Central memory CD8-positive, alpha-beta T cell (primary cell): ENCODE measurements around the gene CELSR2.
A peak's percentile ranks its signal among the peaks of the same experiment; 100 is the strongest.

Source experiments
- ATAC-seq: fragments of 150-1000 bp; cut with Tn5 transposase; replicated peaks from 2 replicates; pipeline ENCODE4 v1.10.0; 2022; ENCODE audit warnings: mild to moderate bottlenecking, moderate FRiP score, moderate number of reproducible peaks; ENCODE audit not compliant: poor library complexity, severe bottlenecking; ENCODE audit errors: extremely low read depth
- DNase-seq, 2 donors: peaks; one replicate each; pipeline ENCODE4 v3.0.0; 2021; ENCODE audit warnings: low spot score in 2 of 2
- H3K27ac Mint-ChIP-seq: one replicate; pipeline ENCODE4 v1.8.0; 2022; ENCODE audit warnings: low read depth, mild to moderate bottlenecking, moderate library complexity, mixed read lengths
- H3K27me3 Mint-ChIP-seq: one replicate; pipeline ENCODE4 v1.8.0; 2022; ENCODE audit warnings: mixed read lengths
- H3K36me3 Mint-ChIP-seq: one replicate; pipeline ENCODE4 v1.8.0; 2022; ENCODE audit warnings: mild to moderate bottlenecking, moderate library complexity, mixed read lengths; ENCODE audit not compliant: insufficient read depth
- H3K4me1 Mint-ChIP-seq: one replicate; pipeline ENCODE4 v1.8.0; 2022; ENCODE audit warnings: mixed read lengths
- H3K4me3 Mint-ChIP-seq: one replicate; pipeline ENCODE4 v1.8.0; 2022; ENCODE audit warnings: mild to moderate bottlenecking, moderate library complexity, mixed read lengths
- H3K9me3 Mint-ChIP-seq: one replicate; pipeline ENCODE4 v1.8.0; 2022; ENCODE audit warnings: mixed read lengths

CELSR2 gene, protein sequence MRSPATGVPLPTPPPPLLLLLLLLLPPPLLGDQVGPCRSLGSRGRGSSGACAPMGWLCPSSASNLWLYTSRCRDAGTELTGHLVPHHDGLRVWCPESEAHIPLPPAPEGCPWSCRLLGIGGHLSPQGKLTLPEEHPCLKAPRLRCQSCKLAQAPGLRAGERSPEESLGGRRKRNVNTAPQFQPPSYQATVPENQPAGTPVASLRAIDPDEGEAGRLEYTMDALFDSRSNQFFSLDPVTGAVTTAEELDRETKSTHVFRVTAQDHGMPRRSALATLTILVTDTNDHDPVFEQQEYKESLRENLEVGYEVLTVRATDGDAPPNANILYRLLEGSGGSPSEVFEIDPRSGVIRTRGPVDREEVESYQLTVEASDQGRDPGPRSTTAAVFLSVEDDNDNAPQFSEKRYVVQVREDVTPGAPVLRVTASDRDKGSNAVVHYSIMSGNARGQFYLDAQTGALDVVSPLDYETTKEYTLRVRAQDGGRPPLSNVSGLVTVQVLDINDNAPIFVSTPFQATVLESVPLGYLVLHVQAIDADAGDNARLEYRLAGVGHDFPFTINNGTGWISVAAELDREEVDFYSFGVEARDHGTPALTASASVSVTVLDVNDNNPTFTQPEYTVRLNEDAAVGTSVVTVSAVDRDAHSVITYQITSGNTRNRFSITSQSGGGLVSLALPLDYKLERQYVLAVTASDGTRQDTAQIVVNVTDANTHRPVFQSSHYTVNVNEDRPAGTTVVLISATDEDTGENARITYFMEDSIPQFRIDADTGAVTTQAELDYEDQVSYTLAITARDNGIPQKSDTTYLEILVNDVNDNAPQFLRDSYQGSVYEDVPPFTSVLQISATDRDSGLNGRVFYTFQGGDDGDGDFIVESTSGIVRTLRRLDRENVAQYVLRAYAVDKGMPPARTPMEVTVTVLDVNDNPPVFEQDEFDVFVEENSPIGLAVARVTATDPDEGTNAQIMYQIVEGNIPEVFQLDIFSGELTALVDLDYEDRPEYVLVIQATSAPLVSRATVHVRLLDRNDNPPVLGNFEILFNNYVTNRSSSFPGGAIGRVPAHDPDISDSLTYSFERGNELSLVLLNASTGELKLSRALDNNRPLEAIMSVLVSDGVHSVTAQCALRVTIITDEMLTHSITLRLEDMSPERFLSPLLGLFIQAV (N-terminal part only)

DNA sequence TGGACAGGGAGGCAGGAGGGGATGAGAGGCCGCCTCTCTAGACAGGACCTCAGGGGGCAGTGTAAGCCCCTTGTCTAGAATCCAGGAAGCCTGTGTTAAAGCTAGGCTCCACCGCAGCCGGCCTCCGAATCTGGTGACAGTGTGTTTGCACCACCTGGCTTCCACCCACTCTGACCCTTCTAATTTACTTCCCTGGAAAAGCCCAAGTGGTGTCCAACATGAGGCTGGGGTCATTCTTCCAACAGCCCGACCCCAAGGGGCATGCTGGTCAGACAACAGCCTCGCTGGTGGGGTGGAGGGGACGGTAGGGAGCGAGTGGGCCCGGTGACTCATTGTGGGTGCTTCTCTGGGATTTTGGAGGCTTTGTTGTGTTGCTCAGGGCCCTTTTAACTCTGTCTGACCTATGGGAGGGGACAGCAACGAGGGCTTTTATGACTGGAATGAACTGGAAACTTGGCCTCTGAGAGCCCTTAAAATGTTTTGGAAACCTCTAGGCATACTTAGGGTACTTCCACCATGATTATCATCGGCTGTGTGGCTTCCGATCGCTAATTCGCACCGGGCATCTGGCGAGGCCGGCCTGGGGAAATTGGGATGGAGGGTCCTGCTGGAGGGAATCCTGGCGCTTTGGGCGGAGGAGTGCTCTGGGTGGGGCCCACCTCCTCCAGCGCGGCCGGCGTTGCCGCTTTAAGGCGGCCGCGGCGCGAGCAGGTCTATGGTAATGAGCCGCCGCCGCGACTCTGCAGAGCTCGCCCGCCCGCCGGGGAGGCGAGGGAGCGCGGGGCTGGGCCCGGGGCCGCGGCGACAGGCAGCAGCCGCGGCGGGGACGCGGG lies at the start of gene CELSR2:
CELSR2 (plus strand) TSS at position 743 of the 833 bp plus-strand sequence. CDS start 541 bp downstream, outside the sequence.
- DNase-seq (no peak), ATAC-seq (peak; percentile 93)
- peaks cover 4% of the 10 kb centered on the region for H3K36me3 Mint-ChIP-seq
- H3K27ac Mint-ChIP-seq = no peak within 1 kb of the TSS
- H3K4me3 Mint-ChIP-seq = peak within 1 kb of the TSS; percentile 72
- no peaks in the 10 kb centered on the region for H3K9me3 Mint-ChIP-seq
- no peaks in the 10 kb centered on the region for H3K27me3 Mint-ChIP-seq
- peaks cover 30% of the 10 kb centered on the region for H3K4me1 Mint-ChIP-seq

DNA sequence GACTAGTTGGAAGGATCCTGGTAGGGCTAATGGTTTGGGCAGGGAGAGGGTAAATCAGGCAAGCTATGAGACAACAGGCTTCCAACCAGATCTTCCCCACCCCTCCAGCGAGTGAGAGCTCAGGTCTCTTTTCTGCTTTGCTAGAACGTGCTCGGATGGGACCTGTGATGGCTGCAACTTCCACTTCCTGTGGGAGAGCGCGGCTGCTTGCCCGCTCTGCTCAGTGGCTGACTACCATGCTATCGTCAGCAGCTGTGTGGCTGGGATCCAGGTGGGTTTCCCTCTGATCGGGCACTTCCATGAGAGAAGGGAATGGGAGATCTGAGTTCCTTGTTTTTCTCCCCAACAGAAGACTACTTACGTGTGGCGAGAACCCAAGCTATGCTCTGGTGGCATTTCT lies 49.6 kb upstream of the CELSR2 start:
- Mint-ChIP-seq H3K36me3 (no peaks in the 10 kb centered on the region), H3K27me3 (no peaks in the 10 kb centered on the region), H3K4me1 (peaks cover 11% of the 10 kb centered on the region), H3K4me3 (no peak overlapping the region), H3K27ac (no peak overlapping the region), H3K9me3 (no peaks in the 10 kb centered on the region)
- no peak for ATAC-seq
- DNase-seq = no peak

DNA sequence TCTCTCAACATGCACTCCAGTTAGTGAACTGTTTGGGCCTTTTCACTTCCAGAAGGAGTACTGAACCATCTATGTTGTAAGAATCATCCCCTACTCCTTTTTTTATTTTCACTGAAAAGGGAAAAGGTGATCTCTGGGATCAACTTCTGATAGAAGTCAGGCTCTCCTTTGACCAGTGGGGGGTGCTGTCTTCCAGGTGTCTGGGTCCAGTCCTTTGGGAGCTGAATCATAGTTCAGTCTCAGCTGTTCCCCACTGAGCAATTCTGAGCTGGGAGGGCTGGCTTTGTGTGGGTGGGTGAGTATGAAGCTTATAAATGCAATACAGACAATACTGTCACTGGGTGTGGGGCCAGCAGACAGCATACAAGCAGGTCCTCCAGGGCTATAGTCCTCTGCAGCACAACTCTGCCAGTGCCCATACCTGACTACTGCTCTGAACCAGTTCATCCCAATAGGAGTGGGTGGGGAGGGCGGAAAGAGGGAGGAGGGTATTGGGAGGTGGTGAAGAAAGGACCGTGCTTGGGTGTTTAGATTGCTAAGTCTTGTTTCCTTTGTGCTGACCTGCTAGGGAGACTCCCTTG lies 48.1 kb upstream of the CELSR2 start:
- DNase-seq = no peak
- Mint-ChIP-seq H3K4me3 (no peak overlapping the region), H3K36me3 (no peaks in the 10 kb centered on the region), H3K27me3 (no peaks in the 10 kb centered on the region), H3K9me3 (no peaks in the 10 kb centered on the region), H3K4me1 (peaks cover 11% of the 10 kb centered on the region), H3K27ac (no peak overlapping the region)
- no peak for ATAC-seq

DNA sequence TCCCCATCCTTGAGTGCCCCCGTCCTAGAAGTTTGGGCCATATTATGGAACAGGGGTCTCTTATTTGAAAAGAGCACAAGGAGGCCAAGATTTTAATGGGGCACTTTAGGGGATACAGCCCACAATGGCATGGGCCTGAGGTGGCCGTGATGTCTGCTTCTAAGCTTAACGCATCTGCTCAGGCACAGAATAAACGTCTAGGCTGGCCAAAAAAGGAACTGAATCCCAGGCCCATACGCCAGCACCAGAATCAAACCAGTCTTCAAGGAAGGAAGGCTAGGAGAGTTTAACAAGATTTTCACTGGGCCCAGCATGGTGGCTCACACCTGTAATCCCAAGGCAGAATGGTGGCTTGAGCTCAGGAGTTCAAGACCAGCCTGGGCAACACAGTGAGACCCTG lies 44.9 kb upstream of the CELSR2 start:
- H3K4me1 Mint-ChIP-seq = peaks cover 5% of the 10 kb centered on the region
- no peaks in the 10 kb centered on the region for H3K27me3 Mint-ChIP-seq
- ATAC-seq (no peak), DNase-seq (no peak)
- no peak overlapping the region for H3K27ac Mint-ChIP-seq
- no peak overlapping the region for H3K4me3 Mint-ChIP-seq
- no peaks in the 10 kb centered on the region for H3K36me3 Mint-ChIP-seq
- H3K9me3 Mint-ChIP-seq = no peaks in the 10 kb centered on the region

DNA sequence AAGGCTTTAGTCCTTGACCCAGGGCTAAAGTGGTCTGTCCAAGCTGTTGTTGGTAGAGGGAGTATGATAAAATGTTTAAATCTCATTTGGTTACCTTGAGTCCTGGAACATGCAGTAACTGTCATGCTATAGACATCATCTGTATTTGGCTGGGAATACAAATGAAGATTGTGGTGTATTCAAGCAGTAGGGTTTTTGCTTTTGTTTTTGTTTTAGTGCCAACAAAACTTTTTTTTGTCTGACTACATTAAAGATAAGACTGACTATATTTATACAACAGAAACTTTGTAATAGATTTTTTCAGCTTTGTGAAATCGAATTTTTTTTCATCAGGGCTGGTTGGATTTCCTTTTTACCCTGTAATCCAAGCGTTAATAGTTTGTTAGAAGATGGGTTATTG lies 43.0 kb upstream of the CELSR2 start:
- DNase-seq (no peak), ATAC-seq (no peak)
- Mint-ChIP-seq H3K27me3 (no peaks in the 10 kb centered on the region), H3K36me3 (no peaks in the 10 kb centered on the region), H3K27ac (no peak overlapping the region), H3K9me3 (no peaks in the 10 kb centered on the region), H3K4me1 (no peaks in the 10 kb centered on the region), H3K4me3 (no peak overlapping the region)

DNA sequence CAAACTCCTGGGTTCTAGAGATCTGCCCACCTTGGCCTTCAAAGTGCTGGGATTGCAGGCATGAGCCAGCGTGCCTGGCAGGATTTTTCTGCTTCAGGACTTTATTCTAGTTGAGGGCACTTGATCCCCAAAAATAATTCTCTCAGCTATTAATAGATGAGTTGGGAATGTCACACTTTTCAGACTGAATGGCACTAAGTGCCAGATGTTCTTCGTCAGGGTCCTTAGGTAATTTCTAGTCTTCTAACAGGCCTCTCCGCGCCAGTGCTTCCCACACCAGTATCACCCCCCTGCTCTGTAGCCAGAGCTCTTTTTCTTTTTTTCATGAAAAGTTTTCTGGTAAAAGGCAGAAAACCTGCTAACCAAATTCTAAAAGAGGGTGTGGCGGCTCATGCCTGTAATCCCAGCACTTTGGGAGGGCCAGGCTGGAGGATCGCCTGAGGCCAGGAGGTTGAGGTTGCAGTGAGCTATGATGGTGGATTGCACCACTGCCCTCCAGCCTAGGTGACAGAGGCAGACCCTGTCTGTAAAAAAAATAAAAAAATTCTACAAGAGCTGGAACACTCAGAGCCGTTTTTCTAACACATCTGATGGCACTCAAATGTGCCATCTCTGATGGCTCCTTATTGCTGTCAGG lies 41.8 kb upstream of the CELSR2 start:
- DNase-seq (no peak), ATAC-seq (no peak)
- H3K4me3 Mint-ChIP-seq = no peak overlapping the region
- H3K4me1 Mint-ChIP-seq = no peaks in the 10 kb centered on the region
- no peaks in the 10 kb centered on the region for H3K36me3 Mint-ChIP-seq
- no peak overlapping the region for H3K27ac Mint-ChIP-seq
- H3K27me3 Mint-ChIP-seq = no peaks in the 10 kb centered on the region
- H3K9me3 Mint-ChIP-seq = no peaks in the 10 kb centered on the region

DNA sequence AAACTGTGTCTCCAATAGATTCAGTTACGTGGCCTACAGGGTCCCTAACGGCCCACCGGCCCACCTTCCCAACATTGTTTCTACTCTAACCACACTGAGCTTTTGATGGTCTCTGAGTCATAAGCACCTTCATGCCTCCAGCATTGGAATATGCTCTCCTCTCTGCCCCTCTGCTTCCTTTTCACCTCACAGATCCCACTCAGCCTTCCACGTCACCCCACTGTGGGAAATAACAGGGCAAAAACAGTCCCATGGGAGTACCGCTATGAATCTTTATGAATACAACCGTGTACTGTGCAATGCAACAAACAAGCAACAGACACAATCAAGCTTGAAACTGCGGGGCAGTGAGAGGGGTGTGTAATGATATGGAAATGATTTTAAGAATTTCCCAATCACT lies 40.9 kb upstream of the CELSR2 start:
- no peak overlapping the region for H3K4me3 Mint-ChIP-seq
- ATAC-seq = no peak
- no peaks in the 10 kb centered on the region for H3K9me3 Mint-ChIP-seq
- H3K36me3 Mint-ChIP-seq = no peaks in the 10 kb centered on the region
- DNase-seq = no peak
- no peak overlapping the region for H3K27ac Mint-ChIP-seq
- no peaks in the 10 kb centered on the region for H3K27me3 Mint-ChIP-seq
- no peaks in the 10 kb centered on the region for H3K4me1 Mint-ChIP-seq

DNA sequence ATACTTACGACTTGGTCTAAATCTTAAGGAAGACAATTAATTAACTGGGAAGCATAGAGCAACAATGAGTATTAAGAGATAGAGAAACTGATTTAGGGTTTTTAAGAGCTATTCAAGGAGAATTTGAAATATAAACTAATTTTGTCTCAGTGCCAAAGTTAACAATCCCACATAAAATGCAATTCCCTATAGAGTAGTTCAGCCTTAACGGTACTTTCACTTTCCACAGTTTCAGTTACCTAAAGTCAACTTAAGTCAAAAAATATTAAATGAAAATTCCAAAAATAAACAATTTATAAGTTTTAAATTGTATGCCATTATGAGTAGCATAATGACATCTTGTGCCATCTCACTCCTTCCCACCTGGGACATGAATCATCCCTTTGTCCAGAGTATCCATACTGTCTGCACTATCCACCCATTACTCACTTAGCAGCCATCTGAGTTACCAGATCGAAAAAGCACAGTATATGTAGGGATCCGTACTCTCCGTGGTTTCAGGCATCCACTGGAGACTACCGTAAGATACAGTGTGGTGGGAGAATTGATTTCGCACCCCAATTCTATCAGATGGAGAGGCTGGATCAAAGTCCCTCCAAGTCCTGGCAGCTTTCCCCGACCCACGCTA lies 40.4 kb upstream of the CELSR2 start:
- Mint-ChIP-seq H3K36me3 (peaks cover 4% of the 10 kb centered on the region), H3K4me3 (no peak overlapping the region), H3K4me1 (no peaks in the 10 kb centered on the region), H3K27ac (no peak overlapping the region), H3K9me3 (no peaks in the 10 kb centered on the region), H3K27me3 (no peaks in the 10 kb centered on the region)
- no peak for DNase-seq
- no peak for ATAC-seq

DNA sequence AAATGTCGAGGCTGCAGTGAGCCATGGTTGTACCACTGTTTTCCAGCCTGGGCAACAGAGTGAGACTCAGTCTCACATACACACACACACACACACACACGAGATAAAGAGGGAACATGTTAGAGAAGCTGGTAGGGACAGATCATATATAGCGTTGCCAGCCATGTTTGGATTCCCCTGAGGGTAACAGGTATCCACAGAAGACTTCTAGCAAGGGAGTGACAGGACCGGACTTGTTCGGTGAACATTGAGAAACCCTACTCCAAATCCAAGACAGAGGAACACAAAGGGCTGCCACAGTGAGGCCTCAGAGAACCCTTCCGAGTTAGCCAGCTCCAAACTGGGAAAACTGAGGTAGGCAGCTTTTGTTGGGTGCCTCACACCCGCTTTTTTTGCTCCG lies 39.3 kb upstream of the CELSR2 start:
- no peak for ATAC-seq
- H3K36me3 Mint-ChIP-seq = peaks cover 13% of the 10 kb centered on the region
- DNase-seq = no peak
- H3K27ac Mint-ChIP-seq = no peak overlapping the region
- H3K4me1 Mint-ChIP-seq = peaks cover 11% of the 10 kb centered on the region
- H3K9me3 Mint-ChIP-seq = no peaks in the 10 kb centered on the region
- H3K4me3 Mint-ChIP-seq = no peak overlapping the region
- H3K27me3 Mint-ChIP-seq = no peaks in the 10 kb centered on the region

DNA sequence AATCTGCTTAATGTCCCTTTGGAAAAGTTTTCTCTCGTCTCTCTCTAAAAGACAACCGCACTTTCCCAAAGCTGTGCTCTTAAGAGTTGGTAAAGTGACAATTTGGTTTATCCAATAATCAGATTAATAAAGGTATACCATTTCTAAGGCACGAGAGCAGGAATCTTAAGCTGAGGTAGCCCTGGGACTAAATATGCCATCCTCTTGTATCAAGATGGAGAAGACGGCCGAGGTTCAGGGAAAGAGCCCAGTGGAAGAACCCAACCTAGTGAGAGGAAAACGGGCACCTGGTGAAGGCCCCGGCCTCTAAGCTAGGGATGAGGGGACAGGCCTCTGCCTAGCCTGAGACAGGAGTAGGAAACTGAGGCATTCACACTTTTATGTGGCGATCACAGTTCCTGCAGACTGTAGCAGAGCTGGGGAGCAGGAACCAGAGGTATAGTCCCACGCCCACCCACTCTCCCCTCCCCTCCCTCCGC lies 36.0 kb upstream of the CELSR2 start:
- Mint-ChIP-seq H3K4me1 (peaks cover 30% of the 10 kb centered on the region), H3K27me3 (no peaks in the 10 kb centered on the region), H3K9me3 (no peaks in the 10 kb centered on the region), H3K4me3 (peak overlapping the region; percentile 98), H3K36me3 (peaks cover 20% of the 10 kb centered on the region), H3K27ac (peak overlapping the region; percentile 88)
- DNase-seq (no peak), ATAC-seq (no peak)
